Muscle of leg (tissue), 11 donors: Measurements from ENCODE around the gene KIF26B. TPM values are rescaled to one million over a fixed set of nuclear protein-coding genes. Genes with fewer than 3 reads are reported as not detected.
A peak's percentile ranks its signal among the peaks of the same experiment; 100 is the strongest.

ENCODE experiments used
- DNase-seq: peaks from one replicate; pipeline ENCODE4 v3.0.0; 2013
- H3K27ac ChIP-seq: one replicate; pipeline ENCODE4 v1.5.1; 2013; ENCODE audit warnings: mild to moderate bottlenecking, low read length, control low read depth
- H3K27me3 ChIP-seq: one replicate; pipeline ENCODE4 v1.6.1; 2013; ENCODE audit warnings: low read length; ENCODE audit not compliant: control insufficient read depth, insufficient read depth
- H3K36me3 ChIP-seq: one replicate; pipeline ENCODE4 v1.6.1; 2013; ENCODE audit warnings: low read length; ENCODE audit not compliant: control insufficient read depth, insufficient read depth
- H3K4me1 ChIP-seq: one replicate; pipeline ENCODE4 v1.6.1; 2013; ENCODE audit warnings: low read length; ENCODE audit not compliant: control insufficient read depth, insufficient read depth
- H3K4me3 ChIP-seq: one replicate; pipeline ENCODE4 v1.5.1; 2013; ENCODE audit warnings: low read length, control low read depth
- H3K9me3 ChIP-seq: replicated peaks from 2 replicates; pipeline ENCODE4 v1.6.1; 2013; ENCODE audit warnings: low read depth, low read length; ENCODE audit not compliant: control insufficient read depth
- WGBS: methylation state at CpG from one replicate; pipeline ENCODE4 v1.1.5; 2013; ENCODE audit warnings: missing lambda C conversion rate; ENCODE audit not compliant: insufficient coverage; 5-methylcytosine and 5-hydroxymethylcytosine counted together
- polyA plus RNA-seq, 8 donors: library from polyadenylated mRNA; unstranded; fragments of 120-200 nt; gene quantifications; one replicate each; pipeline versions ENCODE4 v1.2.1 to v1.2.3, GENCODE V29; 2013; ENCODE audit warnings: inconsistent platforms in 1 of 8, low replicate concordance in 1 of 8; ENCODE audit not compliant: insufficient read length in 8 of 8, insufficient read depth in 1 of 8
- total RNA-seq: library from RNA; stranded (reverse); fragments of 120-200 nt; gene quantifications from one replicate; pipeline ENCODE4 v1.2.4, GENCODE V29; 2013

The KIF26B gene
- total and polyA plus RNA-seq, 9 donors, result 0.89 to 2.4 (median 1.0) TPM

- Histone ChIP-seq H3K4me1 (no peaks in the 10 kb centered on the region), H3K9me3 (no peaks in the 10 kb centered on the region), H3K36me3 (no peaks in the 10 kb centered on the region), H3K27me3 (no peaks in the 10 kb centered on the region), H3K27ac (no peak overlapping the region), H3K4me3 (no peak overlapping the region)
- DNase-seq, result no peak
- WGBS, result 84% methylated on average over 3 of the region's 3 CpGs
Measured at GRCh38 chr1:245537992-245538391, 383.2 kb downstream of the KIF26B start.

GRCh38 chr1:245538671-245539070 is 383.9 kb downstream of the KIF26B start:
- no peaks in the 10 kb centered on the region for H3K4me1 ChIP-seq
- no peaks in the 10 kb centered on the region for H3K9me3 ChIP-seq
- no peak overlapping the region for H3K27ac ChIP-seq
- no peaks in the 10 kb centered on the region for H3K36me3 ChIP-seq
- no peak overlapping the region for H3K4me3 ChIP-seq
- 100% methylated on average over 2 of the region's 3 CpGs for WGBS
- H3K27me3 ChIP-seq, result no peaks in the 10 kb centered on the region
- no peak for DNase-seq

- 65% methylated on average over 8 of the region's 14 CpGs for WGBS
- no peaks in the 10 kb centered on the region for H3K36me3 ChIP-seq
- DNase-seq, result no peak
- H3K27me3 ChIP-seq, result no peaks in the 10 kb centered on the region
- H3K4me1 ChIP-seq, result no peaks in the 10 kb centered on the region
- H3K9me3 ChIP-seq, result no peaks in the 10 kb centered on the region
- no peak overlapping the region for H3K27ac ChIP-seq
- no peak overlapping the region for H3K4me3 ChIP-seq
Measured at GRCh38 chr1:245541369-245541768, 386.6 kb downstream of the KIF26B start.

GRCh38 chr1:245542365-245542764 is 387.6 kb downstream of the KIF26B start:
- Histone ChIP-seq H3K27ac (no peak overlapping the region), H3K36me3 (no peaks in the 10 kb centered on the region), H3K4me3 (no peak overlapping the region), H3K9me3 (no peaks in the 10 kb centered on the region), H3K27me3 (no peaks in the 10 kb centered on the region), H3K4me1 (no peaks in the 10 kb centered on the region)
- DNase-seq, result no peak
- WGBS, result 60% methylated on average over 1 of the region's 6 CpGs

GRCh38 chr1:245544236-245544635 is 389.5 kb downstream of the KIF26B start:
- H3K27ac ChIP-seq, result no peak overlapping the region
- no peaks in the 10 kb centered on the region for H3K4me1 ChIP-seq
- H3K36me3 ChIP-seq, result no peaks in the 10 kb centered on the region
- WGBS, result 100% methylated on average over 1 of the region's 5 CpGs
- H3K4me3 ChIP-seq, result no peak overlapping the region
- no peaks in the 10 kb centered on the region for H3K27me3 ChIP-seq
- no peak for DNase-seq
- no peaks in the 10 kb centered on the region for H3K9me3 ChIP-seq

GRCh38 chr1:245546875-245547274 is 392.1 kb downstream of the KIF26B start:
- no peak overlapping the region for H3K27ac ChIP-seq
- 77% methylated on average over 15 of the region's 16 CpGs for WGBS
- no peaks in the 10 kb centered on the region for H3K27me3 ChIP-seq
- DNase-seq, result no peak
- no peaks in the 10 kb centered on the region for H3K4me1 ChIP-seq
- no peaks in the 10 kb centered on the region for H3K9me3 ChIP-seq
- H3K4me3 ChIP-seq, result no peak overlapping the region
- no peaks in the 10 kb centered on the region for H3K36me3 ChIP-seq

GRCh38 chr1:245549996-245550719 is 395.4 kb downstream of the KIF26B start:
- Histone ChIP-seq H3K4me3 (no peak overlapping the region), H3K4me1 (no peaks in the 10 kb centered on the region), H3K27ac (peak overlapping the region; percentile 57), H3K36me3 (no peaks in the 10 kb centered on the region), H3K9me3 (no peaks in the 10 kb centered on the region), H3K27me3 (no peaks in the 10 kb centered on the region)
- peak; percentile 64 for DNase-seq
- 19% methylated on average over 7 of the region's 18 CpGs for WGBS

- peak overlapping the region; percentile 57 for H3K27ac ChIP-seq
- peak; percentile 38 for DNase-seq
- WGBS, result no CpG with 5 or more reads among the region's 1 CpG
- H3K9me3 ChIP-seq, result no peaks in the 10 kb centered on the region
- H3K36me3 ChIP-seq, result no peaks in the 10 kb centered on the region
- H3K27me3 ChIP-seq, result no peaks in the 10 kb centered on the region
- no peak overlapping the region for H3K4me3 ChIP-seq
- H3K4me1 ChIP-seq, result no peaks in the 10 kb centered on the region
Measured at GRCh38 chr1:245550720-245551043, 395.9 kb downstream of the KIF26B start.

GRCh38 chr1:245551536-245551935 is 396.8 kb downstream of the KIF26B start:
- no peaks in the 10 kb centered on the region for H3K27me3 ChIP-seq
- H3K27ac ChIP-seq, result no peak overlapping the region
- H3K36me3 ChIP-seq, result no peaks in the 10 kb centered on the region
- WGBS, result 83% methylated on average over 6 of the region's 9 CpGs
- DNase-seq, result no peak
- H3K4me1 ChIP-seq, result no peaks in the 10 kb centered on the region
- no peaks in the 10 kb centered on the region for H3K9me3 ChIP-seq
- H3K4me3 ChIP-seq, result no peak overlapping the region

- Histone ChIP-seq H3K4me1 (no peaks in the 10 kb centered on the region), H3K27ac (no peak overlapping the region), H3K36me3 (no peaks in the 10 kb centered on the region), H3K4me3 (no peak overlapping the region), H3K9me3 (no peaks in the 10 kb centered on the region), H3K27me3 (no peaks in the 10 kb centered on the region)
- no peak for DNase-seq
- WGBS, result 96% methylated on average over 3 of the region's 9 CpGs
Measured at GRCh38 chr1:245552331-245552730, 397.5 kb downstream of the KIF26B start.

- no peak for DNase-seq
- WGBS, result 90% methylated on average over 3 of the region's 3 CpGs
- Histone ChIP-seq H3K4me1 (no peaks in the 10 kb centered on the region), H3K4me3 (no peak overlapping the region), H3K36me3 (no peaks in the 10 kb centered on the region), H3K27ac (no peak overlapping the region), H3K9me3 (no peaks in the 10 kb centered on the region), H3K27me3 (no peaks in the 10 kb centered on the region)
Measured at GRCh38 chr1:245556057-245556456, 401.3 kb downstream of the KIF26B start.
